ENCODE data around the gene GDPGP1. TPM values are rescaled to one million over a fixed set of nuclear protein-coding genes. Genes with fewer than 3 reads are reported as not detected.
"Not testable (repeated sequence)": the region's sequence is repeated elsewhere in the genome, so short reads cannot be mapped to it uniquely, and the experiment has no call there.

The GDPGP1 gene
- 10 to 100 TPM in 1 of 3 donors, 1 to 10 TPM in 2; 7.8 to 11.1 (median 9.5) TPM for total RNA-seq
- total RNA-seq (2013): 7.7 TPM

- no peaks in the 10 kb centered on the region for H3K9me3 ChIP-seq (ENCODE audit: control insufficient read depth, insufficient read depth, low read length)
- H3K4me3 Mint-ChIP-seq: peak within 1 kb of the TSS; percentile 90
- H3K27me3 ChIP-seq (ENCODE audit: control insufficient read depth, insufficient read depth, low read length): no peaks in the 10 kb centered on the region
- H3K4me1 Mint-ChIP-seq: peaks cover 44 to 48% of the 10 kb centered on the region in 2 donors
- peak within 1 kb of the TSS; percentile 99 for H3K27ac Mint-ChIP-seq
- intact Hi-C loops (cut with micrococcal nuclease): loop anchor here (1.0 to 10.0 kb wide), 5 partner anchors 31 to 1620 kb away; partner anchors contain the start of genes NGRN and SLCO3A1
- H3K4me1 ChIP-seq (ENCODE audit: control insufficient read depth, insufficient read depth, low read length): peaks cover 47% of the 10 kb centered on the region
- H3K4me3 ChIP-seq (ENCODE audit: low read length): peak within 1 kb of the TSS; percentile 84
- ATAC-seq: no peak
- 4% methylated on average over 49 of the region's 49 CpGs for WGBS (ENCODE audit: insufficient coverage)
- TF ChIP-seq CTCF (IDR thresholded peaks at IDR 0.05): no peak
- H3K36me3 Mint-ChIP-seq: no peaks in the 10 kb centered on the region
- no peaks in the 10 kb centered on the region for H3K27me3 Mint-ChIP-seq (ENCODE audit: low read depth in 2 of 2)
- peaks cover 20% of the 10 kb centered on the region for H3K36me3 ChIP-seq (ENCODE audit: control insufficient read depth, insufficient read depth, low read length)
- no peaks in the 10 kb centered on the region for H3K9me3 Mint-ChIP-seq
- peak; percentile 88 to 97 for DNase-seq
- H3K27ac ChIP-seq (ENCODE audit: low read length): peak within 1 kb of the TSS; percentile 95
Observed at GRCh38 chr15:90234096-90234988, at the start of gene GDPGP1. GDPGP1 (plus strand) TSS chr15:90234209; CDS start chr15:90240909, 6,700 bp downstream.

GRCh38 chr15:90184786-90185704 is 49.0 kb upstream of the GDPGP1 start:
- intact Hi-C loops (cut with micrococcal nuclease): no loop called here
- Histone ChIP-seq H3K27ac (ENCODE audit: low read length) (peak overlapping the region; percentile 59), H3K36me3 (ENCODE audit: control insufficient read depth, insufficient read depth, low read length) (no peaks in the 10 kb centered on the region), H3K4me3 (ENCODE audit: low read length) (peak overlapping the region; percentile 51), H3K9me3 (ENCODE audit: control insufficient read depth, insufficient read depth, low read length) (no peaks in the 10 kb centered on the region), H3K27me3 (ENCODE audit: control insufficient read depth, insufficient read depth, low read length) (no peaks in the 10 kb centered on the region), H3K4me1 (ENCODE audit: control insufficient read depth, insufficient read depth, low read length) (peaks cover 40% of the 10 kb centered on the region)
- Mint-ChIP-seq H3K4me3 (peak overlapping the region; percentile 87), H3K36me3 (no peaks in the 10 kb centered on the region), H3K27me3 (ENCODE audit: low read depth in 2 of 2) (no peaks in the 10 kb centered on the region), H3K27ac (peak overlapping the region in 1 of 2 donors; percentile 75), H3K4me1 (peaks cover 6 to 7% of the 10 kb centered on the region in 2 donors), H3K9me3 (no peaks in the 10 kb centered on the region)
- ATAC-seq: peak; percentile 77 to 85 (median 84)
- WGBS (ENCODE audit: insufficient coverage): 3% methylated on average over 65 of the region's 67 CpGs
- DNase-seq: peak; percentile 38 to 72
- TF ChIP-seq CTCF (IDR thresholded peaks at IDR 0.05): no peak

GRCh38 chr15:90187257-90187868 is 46.6 kb upstream of the GDPGP1 start:
- Mint-ChIP-seq H3K36me3 (no peaks in the 10 kb centered on the region), H3K4me1 (peaks cover 13 to 22% of the 10 kb centered on the region in 2 donors), H3K4me3 (no peak overlapping the region), H3K27me3 (ENCODE audit: low read depth in 2 of 2) (no peaks in the 10 kb centered on the region), H3K27ac (no peak overlapping the region), H3K9me3 (no peaks in the 10 kb centered on the region)
- TF ChIP-seq CTCF (IDR thresholded peaks at IDR 0.05): no peak
- Histone ChIP-seq H3K9me3 (ENCODE audit: control insufficient read depth, insufficient read depth, low read length) (no peaks in the 10 kb centered on the region), H3K36me3 (ENCODE audit: control insufficient read depth, insufficient read depth, low read length) (no peaks in the 10 kb centered on the region), H3K4me3 (ENCODE audit: low read length) (no peak overlapping the region), H3K27me3 (ENCODE audit: control insufficient read depth, insufficient read depth, low read length) (no peaks in the 10 kb centered on the region), H3K27ac (ENCODE audit: low read length) (no peak overlapping the region), H3K4me1 (ENCODE audit: control insufficient read depth, insufficient read depth, low read length) (peaks cover 63% of the 10 kb centered on the region)
- WGBS (ENCODE audit: insufficient coverage): 89% methylated on average over 7 of the region's 8 CpGs
- no peak for ATAC-seq
- intact Hi-C loops (cut with micrococcal nuclease): no loop called here
- DNase-seq: no peak

GRCh38 chr15:90188065-90188464 is 45.9 kb upstream of the GDPGP1 start:
- Histone ChIP-seq H3K4me1 (ENCODE audit: control insufficient read depth, insufficient read depth, low read length) (peaks cover 69% of the 10 kb centered on the region), H3K27ac (ENCODE audit: low read length) (peak overlapping the region; percentile 8)
- H3K36me3 ChIP-seq (ENCODE audit: control insufficient read depth, insufficient read depth, low read length); DNase-seq; H3K27ac Mint-ChIP-seq; H3K9me3 ChIP-seq (ENCODE audit: control insufficient read depth, insufficient read depth, low read length); ATAC-seq; H3K27me3 ChIP-seq (ENCODE audit: control insufficient read depth, insufficient read depth, low read length); intact Hi-C loops (cut with micrococcal nuclease); H3K36me3 Mint-ChIP-seq; H3K27me3 Mint-ChIP-seq (ENCODE audit: low read depth in 2 of 2); H3K4me3 Mint-ChIP-seq; H3K9me3 Mint-ChIP-seq; H3K4me3 ChIP-seq (ENCODE audit: low read length): not testable (repeated sequence)
- WGBS (ENCODE audit: insufficient coverage): 94% methylated on average over 7 of the region's 7 CpGs
- peaks cover 16 to 27% of the 10 kb centered on the region in 2 donors for H3K4me1 Mint-ChIP-seq

Measured in natural killer cell (primary cell).